NCI-H2081 treated with DMSO at 0.1 percent for 48 hours (cell line): ENCODE measurements around the gene TSC2.
"Not testable (repeated sequence)": the region's sequence is repeated elsewhere in the genome, so short reads cannot be mapped to it uniquely, and the experiment has no call there.

Experiments used
- DNase-seq: peaks from one replicate; lab custom pipeline; 2025; lab: John Stamatoyannopoulos, UW

The TSC2 gene

GRCh38 chr16:2086106-2086742, 38.4 kb downstream of the TSC2 start:
- no peak for DNase-seq

GRCh38 chr16:2086812-2087747, 39.3 kb downstream of the TSC2 start:
- no peak for DNase-seq

- DNase-seq: no peak
Observed at GRCh38 chr16:2087748-2088631, 40.2 kb downstream of the TSC2 start.

- no peak for DNase-seq
Observed at GRCh38 chr16:2088759-2089358, 41.1 kb downstream of the TSC2 start.

GRCh38 chr16:2089706-2090480, 42.1 kb downstream of the TSC2 start:
- no peak for DNase-seq

GRCh38 chr16:2090481-2090776, 42.6 kb downstream of the TSC2 start:
- no peak for DNase-seq

- DNase-seq: no peak
Observed at GRCh38 chr16:2090777-2091546, 43.2 kb downstream of the TSC2 start.

- DNase-seq: no peak
Observed at GRCh38 chr16:2091547-2092255, 43.9 kb downstream of the TSC2 start.

- no peak for DNase-seq
Observed at GRCh38 chr16:2092256-2092620, 44.5 kb downstream of the TSC2 start.

GRCh38 chr16:2092866-2093265, 45.1 kb downstream of the TSC2 start:
- no peak for DNase-seq

- DNase-seq: no peak
Observed at GRCh38 chr16:2093793-2094192, 46.0 kb downstream of the TSC2 start.

GRCh38 chr16:2095315-2095853, 47.6 kb downstream of the TSC2 start:
- no peak for DNase-seq

GRCh38 chr16:2095918-2096582, 48.3 kb downstream of the TSC2 start:
- DNase-seq: no peak

- no peak for DNase-seq
Observed at GRCh38 chr16:2096853-2097595, 49.2 kb downstream of the TSC2 start.

GRCh38 chr16:2097689-2098088, 49.9 kb downstream of the TSC2 start:
- not testable (repeated sequence) for DNase-seq

- not testable (repeated sequence) for DNase-seq
Observed at GRCh38 chr16:2101581-2101980, 53.8 kb downstream of the TSC2 start.

GRCh38 chr16:2102471-2102870, 54.7 kb downstream of the TSC2 start:
- DNase-seq: no peak

GRCh38 chr16:2104464-2104863, 56.7 kb downstream of the TSC2 start:
- DNase-seq: not testable (repeated sequence)
